HEK293 (cell line): ENCODE measurements around the gene CACNA2D3.

Experiments used
- KLF1 ChIP-seq: fragments of 450-650 bp; formaldehyde crosslinking; IDR thresholded peaks from 2 replicates; pipeline ENCODE4 v1.5.1; 2016; ENCODE audit warnings: missing biosample characterization, missing genetic modification characterization
- ZNF548 ChIP-seq: fragments of 450-650 bp; formaldehyde crosslinking; IDR thresholded peaks from 2 replicates; pipeline ENCODE4 v1.5.1; 2016; ENCODE audit warnings: missing biosample characterization, missing genetic modification characterization
- ZNF785 ChIP-seq: fragments of 450-650 bp; formaldehyde crosslinking; IDR thresholded peaks from 2 replicates; pipeline ENCODE4 v1.5.1; 2016; ENCODE audit warnings: missing biosample characterization, missing genetic modification characterization
- TF ChIP-seq, protein P1 (sequence below): fragments of 450-650 bp; formaldehyde crosslinking; IDR thresholded peaks from 2 replicates; pipeline ENCODE4 v1.5.1; 2016; ENCODE audit warnings: missing biosample characterization, missing genetic modification characterization
- TF ChIP-seq, protein P2 (sequence below): fragments of 450-650 bp; formaldehyde crosslinking; IDR thresholded peaks from 2 replicates; pipeline ENCODE4 v1.5.1; 2016; ENCODE audit warnings: missing biosample characterization, missing genetic modification characterization
- TF ChIP-seq, protein P3 (sequence below): fragments of 450-650 bp; formaldehyde crosslinking; IDR thresholded peaks from 2 replicates; pipeline ENCODE4 v1.5.1; 2016; ENCODE audit warnings: missing biosample characterization, missing genetic modification characterization, borderline replicate concordance

DNA sequence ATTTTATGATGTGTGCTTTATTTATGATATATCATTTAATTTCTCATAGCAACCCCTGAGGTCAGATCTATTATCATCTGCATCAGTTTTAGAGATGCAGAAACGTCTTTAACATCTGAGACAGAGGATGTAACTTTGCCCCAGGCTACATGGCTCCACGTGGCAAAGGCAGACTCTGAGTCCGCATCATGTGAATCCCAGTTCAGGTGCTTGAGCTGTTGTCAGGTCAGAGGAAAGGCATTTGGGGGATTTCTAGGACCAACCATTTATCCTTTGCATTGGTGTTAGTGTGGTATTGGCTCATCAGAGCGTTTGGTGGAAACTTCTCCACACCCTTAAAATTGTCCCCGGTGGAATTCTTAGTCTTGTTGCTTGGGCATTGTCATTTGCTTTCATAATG lies 10.8 kb downstream of the CACNA2D3 start:
- TF ChIP-seq, protein P1, sequence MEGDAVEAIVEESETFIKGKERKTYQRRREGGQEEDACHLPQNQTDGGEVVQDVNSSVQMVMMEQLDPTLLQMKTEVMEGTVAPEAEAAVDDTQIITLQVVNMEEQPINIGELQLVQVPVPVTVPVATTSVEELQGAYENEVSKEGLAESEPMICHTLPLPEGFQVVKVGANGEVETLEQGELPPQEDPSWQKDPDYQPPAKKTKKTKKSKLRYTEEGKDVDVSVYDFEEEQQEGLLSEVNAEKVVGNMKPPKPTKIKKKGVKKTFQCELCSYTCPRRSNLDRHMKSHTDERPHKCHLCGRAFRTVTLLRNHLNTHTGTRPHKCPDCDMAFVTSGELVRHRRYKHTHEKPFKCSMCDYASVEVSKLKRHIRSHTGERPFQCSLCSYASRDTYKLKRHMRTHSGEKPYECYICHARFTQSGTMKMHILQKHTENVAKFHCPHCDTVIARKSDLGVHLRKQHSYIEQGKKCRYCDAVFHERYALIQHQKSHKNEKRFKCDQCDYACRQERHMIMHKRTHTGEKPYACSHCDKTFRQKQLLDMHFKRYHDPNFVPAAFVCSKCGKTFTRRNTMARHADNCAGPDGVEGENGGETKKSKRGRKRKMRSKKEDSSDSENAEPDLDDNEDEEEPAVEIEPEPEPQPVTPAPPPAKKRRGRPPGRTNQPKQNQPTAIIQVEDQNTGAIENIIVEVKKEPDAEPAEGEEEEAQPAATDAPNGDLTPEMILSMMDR (tag by site-specific recombination) = no peak
- TF ChIP-seq, protein P2, sequence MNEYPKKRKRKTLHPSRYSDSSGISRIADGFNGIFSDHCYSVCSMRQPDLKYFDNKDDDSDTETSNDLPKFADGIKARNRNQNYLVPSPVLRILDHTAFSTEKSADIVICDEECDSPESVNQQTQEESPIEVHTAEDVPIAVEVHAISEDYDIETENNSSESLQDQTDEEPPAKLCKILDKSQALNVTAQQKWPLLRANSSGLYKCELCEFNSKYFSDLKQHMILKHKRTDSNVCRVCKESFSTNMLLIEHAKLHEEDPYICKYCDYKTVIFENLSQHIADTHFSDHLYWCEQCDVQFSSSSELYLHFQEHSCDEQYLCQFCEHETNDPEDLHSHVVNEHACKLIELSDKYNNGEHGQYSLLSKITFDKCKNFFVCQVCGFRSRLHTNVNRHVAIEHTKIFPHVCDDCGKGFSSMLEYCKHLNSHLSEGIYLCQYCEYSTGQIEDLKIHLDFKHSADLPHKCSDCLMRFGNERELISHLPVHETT (tag by site-specific recombination) = no peak
- TF ChIP-seq ZNF548 (tag by site-specific recombination) (no peak), ZNF785 (tag by site-specific recombination) (no peak), KLF1 (tag by site-specific recombination) (no peak)
- TF ChIP-seq, protein P3, sequence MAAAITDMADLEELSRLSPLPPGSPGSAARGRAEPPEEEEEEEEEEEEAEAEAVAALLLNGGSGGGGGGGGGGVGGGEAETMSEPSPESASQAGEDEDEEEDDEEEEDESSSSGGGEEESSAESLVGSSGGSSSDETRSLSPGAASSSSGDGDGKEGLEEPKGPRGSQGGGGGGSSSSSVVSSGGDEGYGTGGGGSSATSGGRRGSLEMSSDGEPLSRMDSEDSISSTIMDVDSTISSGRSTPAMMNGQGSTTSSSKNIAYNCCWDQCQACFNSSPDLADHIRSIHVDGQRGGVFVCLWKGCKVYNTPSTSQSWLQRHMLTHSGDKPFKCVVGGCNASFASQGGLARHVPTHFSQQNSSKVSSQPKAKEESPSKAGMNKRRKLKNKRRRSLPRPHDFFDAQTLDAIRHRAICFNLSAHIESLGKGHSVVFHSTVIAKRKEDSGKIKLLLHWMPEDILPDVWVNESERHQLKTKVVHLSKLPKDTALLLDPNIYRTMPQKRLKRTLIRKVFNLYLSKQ (tag by site-specific recombination) = no peak
